ENCODE measurements around the gene MRPL12. TPM values are rescaled to one million over a fixed set of nuclear protein-coding genes. Genes with fewer than 3 reads are reported as not detected.

Gene MRPL12
- total RNA-seq, 1 experiment from 2014 or later = 24.9 TPM

DNA sequence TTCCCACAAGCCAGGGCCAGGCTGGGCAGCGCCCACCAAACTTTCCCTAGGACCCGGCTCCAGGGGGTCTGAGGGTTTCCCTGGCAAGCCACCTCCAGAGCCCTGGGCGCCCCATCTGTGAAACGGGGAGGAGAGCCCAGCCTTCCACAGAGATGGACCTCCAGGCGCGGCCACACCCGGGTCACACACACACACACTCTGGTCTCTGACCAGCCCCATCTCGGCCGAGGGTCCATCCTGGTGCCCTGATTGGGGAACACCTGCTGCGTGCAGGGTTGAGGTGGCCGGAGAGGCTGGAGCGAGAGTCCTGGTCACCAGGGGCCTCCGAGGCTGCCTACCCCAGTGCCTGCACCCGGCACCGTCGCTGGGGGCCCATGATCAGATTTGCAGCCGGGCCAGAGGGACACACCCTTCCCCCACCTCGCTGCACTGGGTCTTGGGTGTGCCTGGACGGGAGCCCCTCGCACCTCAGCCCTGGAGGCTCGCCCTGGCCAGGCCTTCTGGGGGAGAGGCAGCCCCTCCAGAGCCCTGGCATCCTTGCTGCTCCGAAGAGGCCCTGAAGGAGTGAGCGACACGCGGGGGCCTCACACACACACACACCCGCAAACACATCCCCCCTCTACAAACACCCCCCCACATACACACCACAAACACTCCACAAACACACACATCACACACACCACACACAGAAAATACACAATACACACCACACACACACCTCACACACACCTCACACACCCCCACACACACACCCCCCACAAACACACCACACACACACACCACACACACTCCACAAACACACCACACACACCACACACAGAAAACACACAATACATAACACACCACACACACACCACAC, 38.7 kb downstream of the MRPL12 start:
- in situ Hi-C loops (cut with HindIII; ENCODE audit: low pct_unique_long_range_greater_than_20kb, low sequenced_read_pairs) = no loop called here
- no peak for DNase-seq (ENCODE audit: low read depth, low spot score)

Small RNAs within 50 kb of the gene (small RNA-seq; reads per million reads assigned to genes)
- gene MIR6786 = 0 to 0.19 reads per million in 2 experiments

Other genes with a start within 250 kb of the MRPL12 start
- gene ACTG1, start 190.6 kb upstream of the MRPL12 start, total RNA-seq (2014; rRNA removed; shearing (Covaris generic)) = 6,652 and 7,362 TPM in 2 replicates
- 0.34 TPM in 1 of 2 replicates, not detected in the other for gene FSCN2, start 175.0 kb upstream of the MRPL12 start, total RNA-seq (2014; rRNA removed; shearing (Covaris generic))
- gene FAAP100, start 151.0 kb upstream of the MRPL12 start, total RNA-seq (2014; rRNA removed; shearing (Covaris generic)) = 34.0 and 35.0 TPM in 2 replicates
- gene NPLOC4, start 66.3 kb upstream of the MRPL12 start, total RNA-seq (2014; rRNA removed; shearing (Covaris generic)) = 139 TPM in 2 replicates
- gene TSPAN10, start 66.2 kb upstream of the MRPL12 start, total RNA-seq (2014; rRNA removed; shearing (Covaris generic)) = 70.6 and 85.2 TPM in 2 replicates
- 0.67 TPM in 1 of 2 replicates, not detected in the other for gene PDE6G, start 46.8 kb upstream of the MRPL12 start, total RNA-seq (2014; rRNA removed; shearing (Covaris generic))
- gene OXLD1, start 36.8 kb upstream of the MRPL12 start, total RNA-seq (2014; rRNA removed; shearing (Covaris generic)) = 96.8 and 106 TPM in 2 replicates
- gene CCDC137, start 36.6 kb upstream of the MRPL12 start, total RNA-seq (2014; rRNA removed; shearing (Covaris generic)) = 52.0 and 56.8 TPM in 2 replicates
- 46.1 and 52.5 TPM in 2 replicates for gene ARL16, start 19.6 kb upstream of the MRPL12 start, total RNA-seq (2014; rRNA removed; shearing (Covaris generic))
- 155 and 174 TPM in 2 replicates for gene HGS, start 19.4 kb upstream of the MRPL12 start, total RNA-seq (2014; rRNA removed; shearing (Covaris generic))
- 45.5 and 50.6 TPM in 2 replicates for gene SLC25A10, start 8.9 kb downstream of the MRPL12 start, total RNA-seq (2014; rRNA removed; shearing (Covaris generic))
- gene GCGR, start 100.8 kb downstream of the MRPL12 start, total RNA-seq (2014; rRNA removed; shearing (Covaris generic)) = not detected in 2 replicates
- 144 and 162 TPM in 2 replicates for gene MCRIP1, start 129.9 kb downstream of the MRPL12 start, total RNA-seq (2014; rRNA removed; shearing (Covaris generic))
- gene PPP1R27, start 131.7 kb downstream of the MRPL12 start, total RNA-seq (2014; rRNA removed; shearing (Covaris generic)) = 0.56 and 0.63 TPM in 2 replicates
- gene P4HB, start 157.2 kb downstream of the MRPL12 start, total RNA-seq (2014; rRNA removed; shearing (Covaris generic)) = 1,826 and 1,949 TPM in 2 replicates
- gene ARHGDIA, start 168.0 kb downstream of the MRPL12 start, total RNA-seq (2014; rRNA removed; shearing (Covaris generic)) = 288 and 306 TPM in 2 replicates
- 245 and 252 TPM in 2 replicates for gene ALYREF, start 188.2 kb downstream of the MRPL12 start, total RNA-seq (2014; rRNA removed; shearing (Covaris generic))
- 315 and 336 TPM in 2 replicates for gene ANAPC11, start 188.4 kb downstream of the MRPL12 start, total RNA-seq (2014; rRNA removed; shearing (Covaris generic))
- 0.08 and 0.34 TPM in 2 replicates for gene NPB, start 198.9 kb downstream of the MRPL12 start, total RNA-seq (2014; rRNA removed; shearing (Covaris generic))
- 86.6 and 105 TPM in 2 replicates for gene PCYT2, start 208.0 kb downstream of the MRPL12 start, total RNA-seq (2014; rRNA removed; shearing (Covaris generic))
- gene SIRT7, start 214.8 kb downstream of the MRPL12 start, total RNA-seq (2014; rRNA removed; shearing (Covaris generic)) = 23.6 and 24.7 TPM in 2 replicates
- gene MAFG, start 224.4 kb downstream of the MRPL12 start, total RNA-seq (2014; rRNA removed; shearing (Covaris generic)) = 73.1 and 73.9 TPM in 2 replicates
- gene PYCR1, start 233.9 kb downstream of the MRPL12 start, total RNA-seq (2014; rRNA removed; shearing (Covaris generic)) = 335 and 351 TPM in 2 replicates
- not detected in 2 replicates for gene MYADML2, start 243.9 kb downstream of the MRPL12 start, total RNA-seq (2014; rRNA removed; shearing (Covaris generic))